Spinal cord (tissue), 10 donors: Measurements from ENCODE around the gene PSMD2. TPM values are rescaled to one million over a fixed set of nuclear protein-coding genes. Genes with fewer than 3 reads are reported as not detected.

Experiments
- DNase-seq, 6 donors: peaks; one replicate each; pipeline versions ENCODE4 v3.0.0 to v3.0.0-alpha.2; 2013 to 2015; ENCODE audit warnings: low spot score in 6 of 6, low read depth in 4 of 6
- H3K27ac ChIP-seq: one replicate; pipeline ENCODE4 v1.5.1; 2013; ENCODE audit warnings: low read depth, low read length, control low read depth
- H3K27me3 ChIP-seq: one replicate; pipeline ENCODE4 v1.6.1; 2013; ENCODE audit warnings: low read length; ENCODE audit not compliant: control insufficient read depth, insufficient read depth
- H3K36me3 ChIP-seq: one replicate; pipeline ENCODE4 v1.6.1; 2013; ENCODE audit warnings: low read length; ENCODE audit not compliant: control insufficient read depth, insufficient read depth
- H3K4me1 ChIP-seq: one replicate; pipeline ENCODE4 v1.6.1; 2013; ENCODE audit warnings: low read length; ENCODE audit not compliant: control insufficient read depth, insufficient read depth
- H3K4me3 ChIP-seq: one replicate; pipeline ENCODE4 v1.5.1; 2013; ENCODE audit warnings: low read depth, low read length, control low read depth
- H3K9me3 ChIP-seq: one replicate; pipeline ENCODE4 v1.6.1; 2013; ENCODE audit warnings: low read length; ENCODE audit not compliant: control insufficient read depth, insufficient read depth
- WGBS: methylation state at CpG from one replicate; pipeline ENCODE4 v1.1.5; 2013; ENCODE audit warnings: missing lambda C conversion rate; ENCODE audit not compliant: insufficient coverage; 5-methylcytosine and 5-hydroxymethylcytosine counted together
- polyA plus RNA-seq, 2 donors: library from polyadenylated mRNA; unstranded; fragments of 120-200 nt; gene quantifications; one replicate each; pipeline ENCODE4 v1.2.1, GENCODE V29; 2013; ENCODE audit not compliant: insufficient read length in 2 of 2
- total RNA-seq, 2 donors: library from RNA; depleted of rRNA in 1 of 2; stranded (reverse); fragments of 120-200 nt in 1 of 2; fragments of >200 nt in 1 of 2; gene quantifications; one replicate each; pipeline versions ENCODE4 v1.2.3 to v1.2.4, GENCODE V29; 2013 to 2014
- donor health status: healthy.

Gene PSMD2
- total and polyA plus RNA-seq, 4 donors = 177 to 275 (median 253) TPM

DNA sequence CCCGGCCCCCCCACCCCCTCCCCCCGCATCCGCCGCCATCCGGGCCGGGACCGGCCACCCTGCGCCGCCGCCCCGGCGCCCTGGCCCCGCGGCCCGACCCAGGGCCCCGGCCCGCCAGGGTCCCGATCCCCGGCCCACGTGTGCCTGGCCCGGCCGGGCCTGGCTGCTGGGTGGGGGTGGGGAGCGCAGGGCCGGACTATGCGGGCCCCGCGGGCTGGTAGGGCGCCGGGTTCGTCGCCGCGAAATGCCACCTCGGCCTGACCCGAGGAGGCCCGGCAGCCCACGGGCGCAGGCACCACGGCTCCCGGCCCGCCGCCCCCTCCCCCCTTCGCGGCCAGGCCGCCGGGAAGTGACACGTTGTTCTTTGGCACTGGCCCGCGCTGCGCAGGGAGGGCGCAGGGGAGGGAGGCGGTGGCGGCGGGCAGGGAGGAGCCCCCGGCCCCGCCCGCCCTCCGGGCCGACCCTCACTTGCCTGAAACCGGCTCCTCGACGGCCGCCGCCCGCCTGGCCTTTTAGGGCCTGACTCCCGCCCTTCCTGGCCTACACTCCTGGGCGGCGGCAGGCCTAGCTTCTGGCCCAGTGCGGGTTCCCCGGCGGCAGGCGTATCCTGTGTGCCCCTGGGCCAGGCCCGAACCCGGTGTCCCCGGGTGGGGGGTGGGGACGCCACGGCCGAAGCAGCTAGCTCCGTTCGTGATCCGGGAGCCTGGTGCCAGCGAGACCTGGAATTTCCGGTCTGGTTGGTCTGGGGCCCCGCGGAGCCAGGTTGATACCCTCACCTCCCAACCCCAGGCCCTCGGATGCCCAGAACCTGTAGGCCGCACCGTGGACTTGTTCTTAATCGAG is 15.9 kb downstream of the PSMD2 start:
- no peaks in the 10 kb centered on the region for H3K9me3 ChIP-seq
- H3K4me1 ChIP-seq = peaks cover 32% of the 10 kb centered on the region
- H3K4me3 ChIP-seq = peak overlapping the region; percentile 77
- under 1% methylated on average over 76 of the region's 89 CpGs for WGBS
- peak overlapping the region; percentile 87 for H3K27ac ChIP-seq
- DNase-seq = peak in 2 of 6 donors; percentile 66 to 84
- peaks cover 39% of the 10 kb centered on the region for H3K36me3 ChIP-seq
- H3K27me3 ChIP-seq = no peaks in the 10 kb centered on the region

- Histone ChIP-seq H3K9me3 (no peaks in the 10 kb centered on the region), H3K27me3 (no peaks in the 10 kb centered on the region), H3K36me3 (peaks cover 40% of the 10 kb centered on the region), H3K27ac (peak overlapping the region; percentile 87), H3K4me1 (peaks cover 37% of the 10 kb centered on the region), H3K4me3 (peak overlapping the region; percentile 77)
- no peak for DNase-seq
- 4% methylated on average over 3 of the region's 6 CpGs for WGBS
Measured at GRCh38 chr3:184315543-184315867, 16.5 kb downstream of the PSMD2 start.

GRCh38 chr3:184315871-184316661 is 17.0 kb downstream of the PSMD2 start:
- peaks cover 37% of the 10 kb centered on the region for H3K4me1 ChIP-seq
- peaks cover 45% of the 10 kb centered on the region for H3K36me3 ChIP-seq
- H3K4me3 ChIP-seq = peak overlapping the region; percentile 77
- H3K27ac ChIP-seq = peak overlapping the region; percentile 87
- no peaks in the 10 kb centered on the region for H3K27me3 ChIP-seq
- 58% methylated on average over 6 of the region's 16 CpGs for WGBS
- no peak for DNase-seq
- H3K9me3 ChIP-seq = no peaks in the 10 kb centered on the region

- no peaks in the 10 kb centered on the region for H3K27me3 ChIP-seq
Measured at GRCh38 chr3:184316792-184317191, 17.8 kb downstream of the PSMD2 start.

GRCh38 chr3:184317201-184317600 is 18.2 kb downstream of the PSMD2 start:
- Histone ChIP-seq H3K4me3 (no peak overlapping the region), H3K36me3 (peaks cover 56% of the 10 kb centered on the region), H3K4me1 (peaks cover 37% of the 10 kb centered on the region), H3K27me3 (no peaks in the 10 kb centered on the region), H3K9me3 (no peaks in the 10 kb centered on the region), H3K27ac (no peak overlapping the region)
- DNase-seq = no peak
- 78% methylated on average over 4 of the region's 5 CpGs for WGBS

More at GRCh38 chr3:184316792-184317191, 17.8 kb downstream of the PSMD2 start:
- no peaks in the 10 kb centered on the region for H3K9me3 ChIP-seq
- DNase-seq = no peak
- 85% methylated on average over 6 of the region's 7 CpGs for WGBS
- peaks cover 52% of the 10 kb centered on the region for H3K36me3 ChIP-seq
- peaks cover 37% of the 10 kb centered on the region for H3K4me1 ChIP-seq
- no peak overlapping the region for H3K4me3 ChIP-seq
- no peak overlapping the region for H3K27ac ChIP-seq

GRCh38 chr3:184320104-184320445 is 21.0 kb downstream of the PSMD2 start:
- DNase-seq = peak in 2 of 6 donors; percentile 49 to 92
- Histone ChIP-seq H3K4me3 (no peak overlapping the region), H3K27me3 (no peaks in the 10 kb centered on the region), H3K4me1 (peaks cover 31% of the 10 kb centered on the region), H3K27ac (peak overlapping the region; percentile 2), H3K9me3 (no peaks in the 10 kb centered on the region), H3K36me3 (peaks cover 84% of the 10 kb centered on the region)
- 37% methylated on average over 3 of the region's 4 CpGs for WGBS

DNA sequence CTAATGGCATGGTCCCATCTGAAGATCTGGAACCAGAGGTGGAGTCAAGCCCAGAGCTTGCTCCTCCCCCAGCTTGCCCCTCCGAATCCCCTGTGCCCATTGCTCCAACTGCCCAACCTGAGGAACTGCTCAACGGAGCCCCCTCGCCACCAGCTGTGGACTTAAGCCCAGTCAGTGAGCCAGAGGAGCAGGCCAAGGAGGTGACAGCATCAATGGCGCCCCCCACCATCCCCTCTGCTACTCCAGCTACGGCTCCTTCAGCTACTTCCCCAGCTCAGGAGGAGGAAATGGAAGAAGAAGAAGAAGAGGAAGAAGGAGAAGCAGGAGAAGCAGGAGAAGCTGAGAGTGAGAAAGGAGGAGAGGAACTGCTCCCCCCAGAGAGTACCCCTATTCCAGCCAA is 22.6 kb downstream of the PSMD2 start:
- H3K4me1 ChIP-seq = peaks cover 19% of the 10 kb centered on the region
- DNase-seq = no peak
- WGBS = 90% methylated on average over 1 of the region's 5 CpGs
- no peaks in the 10 kb centered on the region for H3K9me3 ChIP-seq
- no peaks in the 10 kb centered on the region for H3K27me3 ChIP-seq
- H3K4me3 ChIP-seq = no peak overlapping the region
- peaks cover 91% of the 10 kb centered on the region for H3K36me3 ChIP-seq
- no peak overlapping the region for H3K27ac ChIP-seq

GRCh38 chr3:184322731-184323487 is 23.9 kb downstream of the PSMD2 start:
- H3K9me3 ChIP-seq = no peaks in the 10 kb centered on the region
- WGBS = 94% methylated on average over 18 of the region's 20 CpGs
- DNase-seq = no peak
- H3K27me3 ChIP-seq = no peaks in the 10 kb centered on the region
- no peak overlapping the region for H3K27ac ChIP-seq
- H3K4me1 ChIP-seq = peaks cover 13% of the 10 kb centered on the region
- H3K4me3 ChIP-seq = no peak overlapping the region
- H3K36me3 ChIP-seq = peaks cover 95% of the 10 kb centered on the region

- DNase-seq = no peak
- H3K4me1 ChIP-seq = peaks cover 13% of the 10 kb centered on the region
- H3K36me3 ChIP-seq = peaks cover 97% of the 10 kb centered on the region
- no peak overlapping the region for H3K27ac ChIP-seq
- H3K4me3 ChIP-seq = no peak overlapping the region
- 93% methylated on average over 8 of the region's 8 CpGs for WGBS
- H3K9me3 ChIP-seq = no peaks in the 10 kb centered on the region
- H3K27me3 ChIP-seq = no peaks in the 10 kb centered on the region
Measured at GRCh38 chr3:184323696-184324095, 24.7 kb downstream of the PSMD2 start.
